SKM-1 treated with dmso at 0.1 percent for 144 hours (cell line): Measurements from ENCODE around the gene OR8G1.
A peak's percentile ranks its signal among the peaks of the same experiment; 100 is the strongest.
"Not testable (repeated sequence)": the region's sequence is repeated elsewhere in the genome, so short reads cannot be mapped to it uniquely, and the experiment has no call there.

Experiments used
- DNase-seq: peaks from one replicate; lab custom pipeline; 2025; ENCODE audit not compliant: unreplicated experiment; lab: John Stamatoyannopoulos, UW

Gene OR8G1

GRCh38 chr11:124233376-124233775 lies 7.5 kb upstream of the OR8G1 start:
- no peak for DNase-seq

GRCh38 chr11:124238512-124238911 lies 2.4 kb upstream of the OR8G1 start:
- no peak for DNase-seq

GRCh38 chr11:124249869-124250268 lies 9.0 kb downstream of the OR8G1 start:
- DNase-seq = not testable (repeated sequence)

GRCh38 chr11:124256076-124256475 lies 15.2 kb downstream of the OR8G1 start, which contains the start of gene OR8G5:
OR8G5 (plus strand) TSS chr11:124256376; CDS start chr11:124264932, 8,556 bp downstream.
- no peak for DNase-seq

- not testable (repeated sequence) for DNase-seq
Observed at GRCh38 chr11:124265041-124265440, 24.1 kb downstream of the OR8G1 start.

- not testable (repeated sequence) for DNase-seq
Observed at GRCh38 chr11:124270886-124271285, 30.0 kb downstream of the OR8G1 start.

GRCh38 chr11:124274000-124274399 lies 33.1 kb downstream of the OR8G1 start:
- DNase-seq = no peak

GRCh38 chr11:124276081-124276480 lies 35.2 kb downstream of the OR8G1 start:
- no peak for DNase-seq

GRCh38 chr11:124277207-124277606 lies 36.3 kb downstream of the OR8G1 start:
- no peak for DNase-seq

GRCh38 chr11:124277804-124278203 lies 36.9 kb downstream of the OR8G1 start:
- DNase-seq = no peak

- no peak for DNase-seq
Observed at GRCh38 chr11:124278261-124278660, 37.4 kb downstream of the OR8G1 start.

GRCh38 chr11:124285610-124286344 lies 44.9 kb downstream of the OR8G1 start:
- DNase-seq = no peak

- DNase-seq = peak; percentile 79
Observed at GRCh38 chr11:124294687-124295086, 53.8 kb downstream of the OR8G1 start.

GRCh38 chr11:124296016-124296415 lies 55.1 kb downstream of the OR8G1 start:
- DNase-seq = no peak

GRCh38 chr11:124297921-124298320 lies 57.0 kb downstream of the OR8G1 start:
- no peak for DNase-seq

- peak; percentile 8 for DNase-seq
Observed at GRCh38 chr11:124301548-124301947, 60.7 kb downstream of the OR8G1 start.

- no peak for DNase-seq
Observed at GRCh38 chr11:124302347-124303125, 61.6 kb downstream of the OR8G1 start.
